Measurements from ENCODE around the gene RNASEH2C. TPM values are rescaled to one million over a fixed set of nuclear protein-coding genes. Genes with fewer than 3 reads are reported as not detected.
A peak's percentile ranks its signal among the peaks of the same experiment; 100 is the strongest.
"Not testable (repeated sequence)": the region's sequence is repeated elsewhere in the genome, so short reads cannot be mapped to it uniquely, and the experiment has no call there.

The RNASEH2C gene
- 100 to 1,000 TPM in 1 of 7 donors, 10 to 100 TPM in 6; 42.5 to 154 (median 49.7) TPM for total RNA-seq
- 10 to 100 TPM; 17.9 to 67.2 TPM for polyA plus RNA-seq
- long read RNA-seq, donor 1, transcript RNASEH2C-201 (4 exons, 2,794 nt), result major isoform, 29 of 83 reads
- long read RNA-seq, donor 1, transcript RNASEH2C-203 (3 exons, 2,798 nt), result minor isoform, 16 of 83 reads
- long read RNA-seq, donor 1, transcript RNASEH2C-208 (4 exons, 1,909 nt), result minor isoform, 6 of 83 reads
- long read RNA-seq, donor 1, partial matches to known transcripts, result 2 of 83 reads
- long read RNA-seq, donor 1, other reads (novel, unspliced or antisense), result 21 of 83 reads
- long read RNA-seq, donor 2, transcript RNASEH2C-201 (4 exons, 2,794 nt), result major isoform, 40 of 67 reads
- long read RNA-seq, donor 2, transcript RNASEH2C-203 (3 exons, 2,798 nt), result minor isoform, 8 of 67 reads
- long read RNA-seq, donor 2, partial matches to known transcripts, result 17 of 67 reads
- long read RNA-seq, donor 2, other reads (novel, unspliced or antisense), result 0 of 67 reads
- long read RNA-seq, donor 3, transcript RNASEH2C-201 (4 exons, 2,794 nt), result minor isoform, 26 of 59 reads
- long read RNA-seq, donor 3, transcript RNASEH2C-203 (3 exons, 2,798 nt), result major isoform, 27 of 59 reads
- long read RNA-seq, donor 3, partial matches to known transcripts, result 1 of 59 reads
- long read RNA-seq, donor 3, other reads (novel, unspliced or antisense), result 2 of 59 reads

DNA sequence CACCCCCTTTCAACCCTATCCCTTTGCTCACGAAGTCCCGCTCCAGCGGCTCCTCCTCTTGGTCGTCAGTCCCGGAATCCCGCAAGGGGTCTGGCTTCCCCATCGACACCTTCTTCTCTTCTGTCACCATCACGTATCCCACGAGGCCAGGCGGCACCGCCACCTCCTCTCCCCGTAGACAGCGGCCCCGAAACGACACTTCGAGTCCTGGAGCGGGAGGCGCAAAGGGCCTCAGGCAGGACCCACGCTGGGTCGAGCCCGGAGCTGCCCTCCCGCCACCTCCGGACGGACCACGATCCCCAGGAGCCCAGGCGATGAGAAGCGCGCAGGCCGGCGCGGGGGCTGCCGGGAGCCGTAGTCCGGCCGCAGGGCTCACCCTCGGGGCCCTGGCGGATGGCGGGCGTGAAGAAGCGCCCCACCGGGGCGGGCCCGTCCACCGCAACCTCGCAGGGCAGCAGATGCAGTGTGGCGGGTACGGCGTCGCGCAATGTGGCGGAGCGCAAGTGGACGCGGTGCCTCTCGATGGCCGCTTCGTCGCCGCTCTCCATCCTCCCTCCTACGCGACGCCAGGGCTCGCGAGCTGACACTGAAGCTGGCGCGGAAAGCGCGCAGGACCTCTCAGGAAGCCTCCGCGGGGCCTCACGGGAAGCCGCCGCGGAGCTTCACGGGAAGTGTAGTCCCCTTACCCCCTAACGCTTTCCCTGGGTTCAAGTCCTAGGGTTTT, at the start of gene RNASEH2C:
TSS of gene RNASEH2C (minus strand) at position 588 of the 724 bp plus-strand sequence. CDS start at position 548, 40 bp downstream.
- Histone ChIP-seq H3K27ac (peak within 1 kb of the TSS; percentile 36 to 92), H3K4me3 (peak within 1 kb of the TSS; percentile 69), H3K27me3 (no peaks in the 10 kb centered on the region), H3K9me3 (no peaks in the 10 kb centered on the region), H3K4me1 (ENCODE audit: insufficient read depth) (peaks cover 3% of the 10 kb centered on the region), H3K36me3 (no peaks in the 10 kb centered on the region)
- TF ChIP-seq, protein P1, sequence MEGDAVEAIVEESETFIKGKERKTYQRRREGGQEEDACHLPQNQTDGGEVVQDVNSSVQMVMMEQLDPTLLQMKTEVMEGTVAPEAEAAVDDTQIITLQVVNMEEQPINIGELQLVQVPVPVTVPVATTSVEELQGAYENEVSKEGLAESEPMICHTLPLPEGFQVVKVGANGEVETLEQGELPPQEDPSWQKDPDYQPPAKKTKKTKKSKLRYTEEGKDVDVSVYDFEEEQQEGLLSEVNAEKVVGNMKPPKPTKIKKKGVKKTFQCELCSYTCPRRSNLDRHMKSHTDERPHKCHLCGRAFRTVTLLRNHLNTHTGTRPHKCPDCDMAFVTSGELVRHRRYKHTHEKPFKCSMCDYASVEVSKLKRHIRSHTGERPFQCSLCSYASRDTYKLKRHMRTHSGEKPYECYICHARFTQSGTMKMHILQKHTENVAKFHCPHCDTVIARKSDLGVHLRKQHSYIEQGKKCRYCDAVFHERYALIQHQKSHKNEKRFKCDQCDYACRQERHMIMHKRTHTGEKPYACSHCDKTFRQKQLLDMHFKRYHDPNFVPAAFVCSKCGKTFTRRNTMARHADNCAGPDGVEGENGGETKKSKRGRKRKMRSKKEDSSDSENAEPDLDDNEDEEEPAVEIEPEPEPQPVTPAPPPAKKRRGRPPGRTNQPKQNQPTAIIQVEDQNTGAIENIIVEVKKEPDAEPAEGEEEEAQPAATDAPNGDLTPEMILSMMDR (IDR thresholded peaks at IDR 0.05), result peak in 1 of 3 donors; percentile 37
- TF ChIP-seq EP300 (IDR thresholded peaks at IDR 0.05) (no peak), POLR2A (IDR thresholded peaks at IDR 0.05) (peak; percentile 75)
- intact Hi-C loops (cut with DNase I), result no loop called here
- peak; percentile 77 to 88 (median 81) for DNase-seq
- 0 to 1% (median 0%) methylated on average over 53 to 76 of the region's 76 CpGs for WGBS, 3 donors

DNA sequence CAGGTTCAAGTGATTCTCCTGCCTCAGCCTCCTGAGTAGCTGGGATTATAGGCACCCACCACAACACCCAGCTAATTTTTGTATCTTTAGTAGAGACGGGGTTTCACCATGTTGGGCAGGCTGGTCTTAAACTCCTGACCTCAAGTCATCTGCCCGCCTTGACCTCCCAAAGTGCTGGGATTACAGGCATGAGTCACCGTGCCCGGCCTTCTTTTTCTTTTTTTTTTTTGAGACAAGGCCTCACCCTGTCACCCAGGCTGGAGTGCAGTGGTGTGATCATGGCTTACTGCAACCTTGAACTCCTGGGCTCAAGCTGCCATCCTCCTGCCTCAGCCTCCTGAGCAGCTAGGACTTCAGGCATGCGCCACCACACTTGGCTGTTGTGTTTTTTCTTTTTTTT, 47.2 kb upstream of the RNASEH2C start:
- H3K4me1 ChIP-seq (ENCODE audit: insufficient read depth); H3K36me3 ChIP-seq; H3K9me3 ChIP-seq; DNase-seq; H3K27ac ChIP-seq; H3K4me3 ChIP-seq; H3K27me3 ChIP-seq: not testable (repeated sequence)
- intact Hi-C loops (cut with DNase I), result loop anchor here in 1 of 4 donors (2.0 kb wide), 1 partner anchor 149 kb away; no protein-coding TSS in a partner anchor
- WGBS, 3 donors, result 81 to 86% (median 82%) methylated on average over 5 of the region's 5 CpGs

DNA sequence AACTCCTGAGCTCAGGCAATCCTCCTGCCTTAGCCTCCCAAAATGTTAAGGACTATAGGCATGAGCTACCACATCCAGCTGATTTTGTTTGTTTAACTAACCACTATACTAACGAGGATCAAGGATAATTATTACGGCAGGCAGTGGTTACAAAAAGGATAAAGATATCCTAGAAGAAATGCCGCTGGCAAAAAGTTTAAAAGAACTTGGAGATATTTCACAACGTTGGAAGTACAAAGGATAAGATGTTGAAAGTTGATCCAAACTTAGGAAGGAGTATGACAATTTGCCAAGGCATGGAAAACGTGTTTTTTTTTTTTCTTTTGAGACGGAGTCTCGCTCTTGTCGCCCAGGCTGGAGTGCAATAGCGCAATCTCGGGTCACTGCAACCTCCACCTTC, 46.8 kb upstream of the RNASEH2C start:
- TF ChIP-seq EP300 (IDR thresholded peaks at IDR 0.05) (no peak), POLR2A (IDR thresholded peaks at IDR 0.05) (no peak)
- TF ChIP-seq, protein P1 (IDR thresholded peaks at IDR 0.05), result no peak
- DNase-seq, result no peak
- Histone ChIP-seq H3K4me3 (no peak overlapping the region), H3K27me3 (no peaks in the 10 kb centered on the region), H3K4me1 (ENCODE audit: insufficient read depth) (no peaks in the 10 kb centered on the region), H3K36me3 (no peaks in the 10 kb centered on the region), H3K9me3 (no peaks in the 10 kb centered on the region), H3K27ac (no peak overlapping the region)
- intact Hi-C loops (cut with DNase I), result no loop called here
- 37 to 41% (median 40%) methylated on average over 10 of the region's 10 CpGs for WGBS, 3 donors

DNA sequence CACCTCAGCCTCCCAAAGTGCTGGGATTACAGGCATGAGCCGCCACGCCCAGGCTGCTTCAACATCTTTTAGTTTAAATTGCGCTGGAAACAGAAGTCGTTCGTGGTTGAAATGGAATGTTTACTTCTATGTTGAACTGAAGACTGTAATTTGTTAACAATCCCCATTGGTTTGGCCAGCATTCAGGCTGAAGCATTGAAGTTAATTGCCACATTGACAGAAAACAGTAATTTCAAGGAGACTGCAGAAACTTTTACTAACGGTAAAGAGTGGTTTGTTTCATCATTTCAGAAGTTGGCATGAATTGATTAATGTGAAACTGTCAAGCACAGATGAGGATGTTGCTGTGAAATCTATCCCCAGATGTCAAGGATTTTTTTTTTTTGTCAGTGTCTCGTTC, 45.9 kb upstream of the RNASEH2C start:
- intact Hi-C loops (cut with DNase I), result no loop called here
- 37 to 46% (median 44%) methylated on average over 7 of the region's 7 CpGs for WGBS, 3 donors

More for the DNA sequence above, 45.9 kb upstream of the RNASEH2C start:
- Histone ChIP-seq H3K9me3 (no peaks in the 10 kb centered on the region), H3K36me3 (no peaks in the 10 kb centered on the region), H3K4me3 (no peak overlapping the region), H3K4me1 (ENCODE audit: insufficient read depth) (no peaks in the 10 kb centered on the region), H3K27me3 (no peaks in the 10 kb centered on the region), H3K27ac (no peak overlapping the region)
- DNase-seq, result no peak
- TF ChIP-seq, protein P1 (IDR thresholded peaks at IDR 0.05), result no peak
- no peak for TF ChIP-seq EP300 (IDR thresholded peaks at IDR 0.05)
- no peak for TF ChIP-seq POLR2A (IDR thresholded peaks at IDR 0.05)

All from ovary (tissue), 10 donors.